Stimulated activated naive CD4-positive, alpha-beta T cell treated with Interleukin-2 at 50 U/mL for 16 hours (primary cell): ENCODE results near the gene CFTR.
"Not testable (repeated sequence)": the region's sequence is repeated elsewhere in the genome, so short reads cannot be mapped to it uniquely, and the experiment has no call there.

Experiments
- DNase-seq: peaks from one replicate; lab custom pipeline; 2025; lab: John Stamatoyannopoulos, UW

The CFTR gene

GRCh38 chr7:117502331-117502730 is 22.5 kb downstream of the CFTR start:
- no peak for DNase-seq

- DNase-seq, result no peak
Measured at GRCh38 chr7:117505238-117505637, 25.4 kb downstream of the CFTR start.

GRCh38 chr7:117508676-117509075 is 28.9 kb downstream of the CFTR start:
- DNase-seq, result no peak

GRCh38 chr7:117517194-117517593 is 37.4 kb downstream of the CFTR start:
- not testable (repeated sequence) for DNase-seq

- DNase-seq, result no peak
Measured at GRCh38 chr7:117530390-117530789, 50.6 kb downstream of the CFTR start.

GRCh38 chr7:117531595-117532244 is 51.9 kb downstream of the CFTR start:
- DNase-seq, result no peak

- DNase-seq, result no peak
Measured at GRCh38 chr7:117538053-117538452, 58.2 kb downstream of the CFTR start.

- DNase-seq, result no peak
Measured at GRCh38 chr7:117544061-117544460, 64.2 kb downstream of the CFTR start.

GRCh38 chr7:117548035-117548434 is 68.2 kb downstream of the CFTR start:
- DNase-seq, result no peak

- no peak for DNase-seq
Measured at GRCh38 chr7:117550625-117551024, 70.8 kb downstream of the CFTR start.

- DNase-seq, result no peak
Measured at GRCh38 chr7:117552660-117553059, 72.8 kb downstream of the CFTR start.

- DNase-seq, result no peak
Measured at GRCh38 chr7:117555260-117555659, 75.4 kb downstream of the CFTR start.

- no peak for DNase-seq
Measured at GRCh38 chr7:117559391-117559790, 79.6 kb downstream of the CFTR start.

- DNase-seq, result no peak
Measured at GRCh38 chr7:117560030-117560429, 80.2 kb downstream of the CFTR start.

- no peak for DNase-seq
Measured at GRCh38 chr7:117562759-117563158, 82.9 kb downstream of the CFTR start.

GRCh38 chr7:117564080-117564479 is 84.3 kb downstream of the CFTR start:
- no peak for DNase-seq

- DNase-seq, result no peak
Measured at GRCh38 chr7:117564627-117565026, 84.8 kb downstream of the CFTR start.

- no peak for DNase-seq
Measured at GRCh38 chr7:117565226-117565625, 85.4 kb downstream of the CFTR start.

GRCh38 chr7:117567781-117568180 is 88.0 kb downstream of the CFTR start:
- no peak for DNase-seq

- no peak for DNase-seq
Measured at GRCh38 chr7:117572856-117573620, 93.2 kb downstream of the CFTR start.

GRCh38 chr7:117581424-117581823 is 101.6 kb downstream of the CFTR start:
- DNase-seq, result no peak

- no peak for DNase-seq
Measured at GRCh38 chr7:117582219-117582704, 102.4 kb downstream of the CFTR start.

- no peak for DNase-seq
Measured at GRCh38 chr7:117587931-117588330, 108.1 kb downstream of the CFTR start.
